Sigmoid colon (tissue), 7 donors: Measurements from ENCODE around the gene HILPDA. TPM values are rescaled to one million over a fixed set of nuclear protein-coding genes. Genes with fewer than 3 reads are reported as not detected.
A peak's percentile ranks its signal among the peaks of the same experiment; 100 is the strongest.
"Not testable (repeated sequence)": the region's sequence is repeated elsewhere in the genome, so short reads cannot be mapped to it uniquely, and the experiment has no call there.

Source experiments
- DNase-seq: peaks from one replicate; pipeline ENCODE4 v3.0.0-alpha.2; 2019
- H3K27ac ChIP-seq, 4 donors: fragments of 200-600 bp; sonication (generic); one replicate each; pipeline ENCODE4 v1.5.1; 2016 to 2019; ENCODE audit warnings: mild to moderate bottlenecking in 1 of 4
- H3K27me3 ChIP-seq, 3 donors: fragments of 200-600 bp; sonication (generic); one replicate each; pipeline ENCODE4 v1.5.1; 2019; ENCODE audit warnings: mild to moderate bottlenecking in 1 of 3
- H3K36me3 ChIP-seq, 4 donors: fragments of 200-600 bp; sonication (generic); one replicate each; pipeline ENCODE4 v1.5.1; 2016 to 2019
- H3K4me1 ChIP-seq, 4 donors: fragments of 200-600 bp; sonication (generic); one replicate each; pipeline ENCODE4 v1.5.1; 2017 to 2019
- H3K4me3 ChIP-seq, 4 donors: fragments of 200-600 bp; sonication (generic); one replicate each; pipeline ENCODE4 v1.5.1; 2017 to 2019; ENCODE audit warnings: mild to moderate bottlenecking in 2 of 4, moderate library complexity in 1 of 4
- H3K9me3 ChIP-seq, 4 donors: fragments of 200-600 bp in 3 of 4; sonication (generic) in 3 of 4; one replicate each; pipeline versions ENCODE4 v1.5.1 to v1.6.1; 2013 to 2019
- EP300 ChIP-seq, 4 donors: sonication (generic); formaldehyde crosslinking; IDR thresholded peaks; one replicate each; pipeline ENCODE4 v1.6.1; 2017; ENCODE audit warnings: antibody characterized with exemption in 4 of 4
- POLR2A ChIP-seq, 2 donors: fragments of 450-650 bp; IDR thresholded peaks; one replicate each; pipeline ENCODE4 v1.6.1; 2016; ENCODE audit warnings: antibody characterized with exemption in 2 of 2, mild to moderate bottlenecking in 2 of 2, moderate library complexity in 2 of 2
- POLR2AphosphoS5 ChIP-seq, 4 donors: sonication (generic); formaldehyde crosslinking; IDR thresholded peaks; one replicate each; pipeline ENCODE4 v1.6.1; 2017; ENCODE audit warnings: antibody characterized with exemption in 4 of 4
- WGBS, 2 donors: extraction: QIAGEN DNeasy Blood & Tissue Kit; methylation state at CpG; one replicate each; pipeline ENCODE4 v1.1.7; 2013; 5-methylcytosine and 5-hydroxymethylcytosine counted together
- intact Hi-C: fragments of 100-400 bp; cut with DNase I; formaldehyde crosslinking; loops from one replicate; pipeline ENCODE4 v1.15.1; 2023
- polyA plus RNA-seq, 3 donors: library from polyadenylated mRNA; stranded (reverse); fragments of 200-250 nt; gene quantifications; one replicate each; pipeline ENCODE4 v1.2.3, GENCODE V29; 2013
- total RNA-seq, 4 donors: library from RNA; depleted of rRNA; stranded (reverse); fragments of >200 nt; gene quantifications; one replicate each; pipeline ENCODE4 v1.1.0, GENCODE V29; 2016
- TF ChIP-seq, protein P1 (sequence below), 4 experiments: fragments of 450-650 bp in 3 of 4; fragments of 200-600 bp in 1 of 4; IDR thresholded peaks; one replicate each; pipeline ENCODE4 v1.5.1; 2016 to 2019; ENCODE audit warnings: antibody characterized with exemption in 4 of 4, mild to moderate bottlenecking in 3 of 4, moderate library complexity in 2 of 4
- donor health status: healthy with polysubstance abuse.
- donor health status: Bipolar disorder and iron deficiency.
- donor health status: healthy.

Gene HILPDA
- total and polyA plus RNA-seq, 7 donors = 3.6 to 12.8 (median 10.9) TPM

DNA sequence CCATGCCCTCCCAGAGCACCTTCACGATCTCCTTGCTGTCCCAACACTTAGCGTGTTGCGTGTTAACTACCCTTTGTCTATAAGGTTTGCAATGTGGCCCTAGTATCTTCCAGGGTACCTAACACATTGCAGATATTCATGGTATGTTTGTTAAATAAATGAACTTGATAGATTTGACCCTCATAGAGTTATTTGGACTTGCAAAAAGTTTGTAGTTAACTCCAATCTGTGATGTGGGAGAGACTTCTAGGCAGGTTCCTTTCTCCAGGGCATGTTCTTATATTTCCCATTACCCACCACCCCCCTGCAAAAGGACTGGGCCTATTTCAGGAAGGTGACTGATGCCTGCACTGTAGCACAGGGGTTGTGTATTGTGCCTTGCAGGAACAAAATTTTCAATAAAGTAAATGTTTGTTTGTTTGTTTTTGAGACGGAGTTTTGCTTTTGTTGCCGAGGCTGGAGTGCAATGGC is 612 bp downstream of the HILPDA start:
- no peak for TF ChIP-seq POLR2A (IDR thresholded peaks at IDR 0.05)
- TF ChIP-seq POLR2AphosphoS5 (IDR thresholded peaks at IDR 0.05) = no peak
- TF ChIP-seq, protein P1, sequence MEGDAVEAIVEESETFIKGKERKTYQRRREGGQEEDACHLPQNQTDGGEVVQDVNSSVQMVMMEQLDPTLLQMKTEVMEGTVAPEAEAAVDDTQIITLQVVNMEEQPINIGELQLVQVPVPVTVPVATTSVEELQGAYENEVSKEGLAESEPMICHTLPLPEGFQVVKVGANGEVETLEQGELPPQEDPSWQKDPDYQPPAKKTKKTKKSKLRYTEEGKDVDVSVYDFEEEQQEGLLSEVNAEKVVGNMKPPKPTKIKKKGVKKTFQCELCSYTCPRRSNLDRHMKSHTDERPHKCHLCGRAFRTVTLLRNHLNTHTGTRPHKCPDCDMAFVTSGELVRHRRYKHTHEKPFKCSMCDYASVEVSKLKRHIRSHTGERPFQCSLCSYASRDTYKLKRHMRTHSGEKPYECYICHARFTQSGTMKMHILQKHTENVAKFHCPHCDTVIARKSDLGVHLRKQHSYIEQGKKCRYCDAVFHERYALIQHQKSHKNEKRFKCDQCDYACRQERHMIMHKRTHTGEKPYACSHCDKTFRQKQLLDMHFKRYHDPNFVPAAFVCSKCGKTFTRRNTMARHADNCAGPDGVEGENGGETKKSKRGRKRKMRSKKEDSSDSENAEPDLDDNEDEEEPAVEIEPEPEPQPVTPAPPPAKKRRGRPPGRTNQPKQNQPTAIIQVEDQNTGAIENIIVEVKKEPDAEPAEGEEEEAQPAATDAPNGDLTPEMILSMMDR (IDR thresholded peaks at IDR 0.05) = no peak
- no peak for TF ChIP-seq EP300 (IDR thresholded peaks at IDR 0.05)
- Histone ChIP-seq H3K4me1 (peaks cover 0 to 45% (median 39%) of the 10 kb centered on the region in 4 donors), H3K36me3 (no peaks in the 10 kb centered on the region), H3K27ac (peak overlapping the region; percentile 87 to 94 (median 91)), H3K27me3 (no peaks in the 10 kb centered on the region), H3K9me3 (no peaks in the 10 kb centered on the region), H3K4me3 (peak overlapping the region; percentile 64 to 92 (median 83))
- 3 to 11% methylated on average over 5 of the region's 5 CpGs for WGBS, 2 donors
- DNase-seq = no peak
- intact Hi-C loops = loop anchor here (2.0 kb wide), 1 partner anchor 49 kb away; no protein-coding TSS in a partner anchor

DNA sequence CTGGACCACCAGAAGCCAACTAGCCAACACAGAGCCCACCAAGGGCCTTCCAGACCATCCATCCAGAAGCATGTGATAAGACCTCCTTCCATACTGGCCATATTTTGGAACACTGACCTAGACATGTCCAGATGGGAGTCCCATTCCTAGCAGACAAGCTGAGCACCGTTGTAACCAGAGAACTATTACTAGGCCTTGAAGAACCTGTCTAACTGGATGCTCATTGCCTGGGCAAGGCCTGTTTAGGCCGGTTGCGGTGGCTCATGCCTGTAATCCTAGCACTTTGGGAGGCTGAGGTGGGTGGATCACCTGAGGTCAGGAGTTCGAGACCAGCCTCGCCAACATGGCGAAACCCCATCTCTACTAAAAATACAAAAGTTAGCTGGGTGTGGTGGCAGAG is 1.7 kb downstream of the HILPDA start:
- not testable (repeated sequence) for DNase-seq, H3K4me3 ChIP-seq, H3K27me3 ChIP-seq, H3K9me3 ChIP-seq, H3K36me3 ChIP-seq
- 81 to 86% methylated on average over 6 of the region's 6 CpGs for WGBS, 2 donors
- intact Hi-C loops = loop anchor here (2.0 kb wide), 1 partner anchor 51 kb away; no protein-coding TSS in a partner anchor
- Histone ChIP-seq H3K27ac (peak overlapping the region in 2 of 4 donors; percentile 1 to 94), H3K4me1 (peaks cover 0 to 45% (median 39%) of the 10 kb centered on the region in 4 donors)

DNA sequence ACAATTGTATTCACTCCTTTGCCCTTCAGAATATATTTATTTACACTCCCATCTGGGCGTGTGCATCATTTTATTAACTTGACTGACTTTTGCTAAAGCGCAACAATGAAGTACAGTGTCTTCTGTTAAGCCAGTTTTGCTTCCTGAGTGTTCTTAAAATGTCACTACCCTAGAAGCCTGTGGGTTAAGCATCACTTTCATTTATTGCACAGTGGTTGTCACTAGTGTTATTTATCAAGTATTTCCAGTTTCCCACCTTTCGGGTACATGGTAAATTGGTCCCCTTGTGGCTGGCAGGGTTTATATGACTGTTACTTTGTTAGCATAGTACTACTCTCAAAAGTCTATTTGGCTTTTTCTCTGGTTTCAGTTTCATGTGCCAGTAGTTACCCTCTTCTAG is 3.3 kb downstream of the HILPDA start:
- Histone ChIP-seq H3K27me3 (no peaks in the 10 kb centered on the region), H3K9me3 (no peaks in the 10 kb centered on the region), H3K27ac (peak overlapping the region in 2 of 4 donors; percentile 24 to 94), H3K4me3 (no peak overlapping the region), H3K4me1 (peaks cover 0 to 40% (median 34%) of the 10 kb centered on the region in 4 donors), H3K36me3 (no peaks in the 10 kb centered on the region)
- TF ChIP-seq, protein P1 (IDR thresholded peaks at IDR 0.05) = no peak
- no peak for TF ChIP-seq POLR2AphosphoS5 (IDR thresholded peaks at IDR 0.05)
- TF ChIP-seq EP300 (IDR thresholded peaks at IDR 0.05) = no peak
- no peak for TF ChIP-seq POLR2A (IDR thresholded peaks at IDR 0.05)
- no peak for DNase-seq
- 19 to 53% methylated on average over 3 of the region's 3 CpGs for WGBS, 2 donors
- intact Hi-C loops = loop anchor here (1.0 to 2.0 kb wide), 2 partner anchors 32 to 60 kb away; no protein-coding TSS in a partner anchor

DNA sequence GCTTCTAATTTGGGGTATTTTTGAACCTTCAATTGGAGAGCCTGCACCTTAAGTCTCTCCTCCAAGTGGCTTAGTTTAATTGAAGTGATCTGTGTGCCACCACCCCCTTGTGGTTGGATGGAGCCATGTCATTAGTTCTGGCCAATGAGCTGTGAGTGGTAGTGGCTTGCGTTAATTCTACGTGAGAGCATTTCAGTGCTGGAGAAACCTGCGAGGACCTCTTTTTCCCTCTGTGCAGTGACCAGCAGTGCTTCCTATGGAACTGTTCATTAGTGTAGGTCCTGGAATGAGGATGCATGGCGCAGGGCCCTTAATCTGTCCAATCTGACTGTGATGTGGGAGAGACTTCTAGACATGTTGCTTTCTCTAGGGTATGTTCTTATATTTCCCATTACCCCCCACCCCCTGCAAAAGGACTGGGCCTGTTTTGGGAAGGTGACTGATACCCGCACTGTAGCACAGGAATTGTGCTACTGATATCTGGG is 3.8 kb downstream of the HILPDA start:
- WGBS, 2 donors = 33 to 42% methylated on average over 5 of the region's 5 CpGs
- Histone ChIP-seq H3K36me3 (no peaks in the 10 kb centered on the region), H3K4me1 (peaks cover 0 to 35% (median 30%) of the 10 kb centered on the region in 4 donors), H3K4me3 (no peak overlapping the region), H3K27me3 (no peaks in the 10 kb centered on the region), H3K9me3 (no peaks in the 10 kb centered on the region), H3K27ac (no peak overlapping the region)
- peak; percentile 73 for DNase-seq
- intact Hi-C loops = loop anchor here (1.0 to 2.0 kb wide), 2 partner anchors 32 to 61 kb away; no protein-coding TSS in a partner anchor
- TF ChIP-seq, protein P1 (IDR thresholded peaks at IDR 0.05) = peak; percentile 50 to 89 (median 76)
- no peak for TF ChIP-seq POLR2A (IDR thresholded peaks at IDR 0.05)

DNA sequence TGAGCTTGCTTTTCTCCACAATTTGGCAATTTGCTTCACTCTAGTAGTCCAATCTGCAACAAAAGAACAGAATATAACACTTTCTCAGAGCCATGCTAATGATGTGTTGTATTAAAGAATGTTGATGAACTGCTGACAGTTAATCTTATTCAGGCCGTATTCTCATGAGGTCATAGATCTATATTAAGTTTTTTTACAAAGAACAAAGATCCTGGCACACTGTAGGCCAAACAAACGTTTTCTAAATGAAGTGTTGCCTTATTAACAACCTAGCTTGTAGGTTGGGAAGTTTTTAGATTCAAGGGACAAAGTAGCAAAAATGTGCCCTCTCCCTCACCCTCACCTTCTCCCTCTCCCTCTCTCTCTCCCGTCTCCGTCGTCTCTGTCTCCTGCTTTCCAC is 6.8 kb downstream of the HILPDA start:
- Histone ChIP-seq H3K9me3 (no peaks in the 10 kb centered on the region), H3K4me3 (no peak overlapping the region), H3K27ac (no peak overlapping the region), H3K36me3 (no peaks in the 10 kb centered on the region), H3K27me3 (no peaks in the 10 kb centered on the region), H3K4me1 (peaks cover 0 to 13% (median 4%) of the 10 kb centered on the region in 4 donors)
- no peak for DNase-seq
- TF ChIP-seq EP300 (IDR thresholded peaks at IDR 0.05) (no peak), POLR2A (IDR thresholded peaks at IDR 0.05) (no peak), POLR2AphosphoS5 (IDR thresholded peaks at IDR 0.05) (no peak)
- TF ChIP-seq, protein P1 (IDR thresholded peaks at IDR 0.05) = no peak
- intact Hi-C loops = loop anchor here (5.0 kb wide), 1 partner anchor 115 kb away; no protein-coding TSS in a partner anchor
- 84 to 89% methylated on average over 5 of the region's 5 CpGs for WGBS, 2 donors

DNA sequence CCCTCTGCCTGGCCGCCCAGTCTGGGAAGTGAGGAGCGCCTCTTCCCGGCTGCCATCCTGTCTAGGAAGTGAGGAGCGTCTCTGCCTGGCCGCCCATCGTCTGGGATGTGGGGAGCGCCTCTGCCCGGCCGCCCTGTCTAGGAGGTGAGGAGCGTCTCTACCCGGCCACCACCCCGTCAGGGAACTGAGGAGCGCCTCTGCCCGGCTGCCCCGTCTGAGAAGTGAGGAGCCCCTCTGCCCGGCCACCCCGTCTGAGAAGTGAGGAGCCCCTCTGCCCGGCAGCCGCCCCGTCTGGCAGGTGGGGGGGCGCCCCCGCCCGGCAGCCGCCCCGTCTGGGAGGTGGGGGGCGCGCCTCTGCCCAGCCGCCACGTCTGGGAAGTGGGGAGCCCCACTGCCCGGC is 7.7 kb downstream of the HILPDA start:
- not testable (repeated sequence) for H3K36me3 ChIP-seq, H3K9me3 ChIP-seq, H3K4me3 ChIP-seq, H3K27ac ChIP-seq, DNase-seq, H3K27me3 ChIP-seq
- intact Hi-C loops = loop anchor here (5.0 kb wide), 1 partner anchor 116 kb away; no protein-coding TSS in a partner anchor
- 94 to 96% methylated on average over 30 of the region's 30 CpGs for WGBS, 2 donors
- peaks cover 0 to 13% (median 0%) of the 10 kb centered on the region in 4 donors for H3K4me1 ChIP-seq

DNA sequence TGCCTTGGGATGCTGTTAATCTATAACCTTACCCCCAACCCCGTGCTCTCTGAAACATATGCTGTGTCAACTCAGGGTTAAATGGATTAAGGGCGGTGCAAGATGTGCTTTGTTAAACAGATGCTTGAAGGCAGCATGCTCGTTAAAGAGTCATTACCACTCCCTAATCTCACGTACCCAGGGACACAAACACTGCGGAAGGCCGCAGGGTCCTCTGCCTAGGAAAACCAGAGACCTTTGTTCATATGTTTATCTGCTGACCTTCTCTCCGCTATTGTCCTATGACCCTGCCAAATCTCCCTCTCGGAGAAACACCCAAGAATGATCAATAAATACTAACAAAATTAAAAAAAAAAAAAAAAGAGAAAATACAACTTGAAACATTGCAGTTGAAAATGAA is 8.3 kb downstream of the HILPDA start:
- not testable (repeated sequence) for H3K27ac ChIP-seq, H3K9me3 ChIP-seq, H3K4me1 ChIP-seq, H3K4me3 ChIP-seq, H3K27me3 ChIP-seq, DNase-seq, H3K36me3 ChIP-seq
- intact Hi-C loops = loop anchor here (5.0 kb wide), 1 partner anchor 117 kb away; no protein-coding TSS in a partner anchor
- 60 to 84% methylated on average over 7 of the region's 8 CpGs for WGBS, 2 donors

DNA sequence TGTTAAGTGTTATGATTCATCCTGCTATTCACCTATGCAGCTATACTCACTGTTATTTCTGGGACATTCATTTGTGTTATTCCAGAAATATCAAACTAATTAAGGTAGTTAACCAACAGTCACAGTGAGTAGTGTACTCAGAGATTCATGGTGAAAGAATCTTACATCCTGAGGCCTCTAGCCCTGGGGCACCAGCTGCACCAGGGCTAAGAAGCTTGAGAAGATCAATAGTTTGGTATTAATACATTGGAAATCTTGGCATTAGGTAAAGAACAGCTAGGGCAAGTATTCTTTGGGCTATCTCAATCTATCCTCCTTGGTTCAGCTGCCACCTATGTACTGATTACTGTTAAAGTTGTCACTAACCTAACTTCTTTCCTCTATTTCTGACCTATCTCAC is 11.2 kb downstream of the HILPDA start:
- H3K36me3 ChIP-seq, H3K27ac ChIP-seq, DNase-seq, H3K9me3 ChIP-seq, H3K27me3 ChIP-seq, intact Hi-C loops, H3K4me1 ChIP-seq, H3K4me3 ChIP-seq: not testable (repeated sequence)
